HepG2 (cell line): ENCODE results near the gene FGFR4. TPM values are rescaled to one million over a fixed set of nuclear protein-coding genes. Genes with fewer than 3 reads are reported as not detected.

Experiments used
- ARID4A ChIP-seq: sonication (generic); formaldehyde crosslinking; IDR thresholded peaks from 2 replicates; pipeline ENCODE4 v1.5.0; 2020; ENCODE audit warnings: mild to moderate bottlenecking, missing genetic modification reagents, borderline replicate concordance
- CREM ChIP-seq, 2 experiments: sonication (generic) in 1 of 2; formaldehyde crosslinking in 1 of 2; IDR thresholded peaks; 2 replicates each; pipeline versions ENCODE4 v1.4.0 to v1.6.1; 2016 to 2020; ENCODE audit warnings: antibody characterized with exemption in 1 of 2, mild to moderate bottlenecking in 1 of 2, missing genetic modification reagents in 1 of 2
- DRAP1 ChIP-seq: IDR thresholded peaks from 2 replicates; pipeline ENCODE4 v1.6.1; 2016; ENCODE audit warnings: missing genetic modification reagents, missing compliant biosample characterization
- ELF3 ChIP-seq: IDR thresholded peaks from 2 replicates; pipeline ENCODE4 v1.6.1; 2016; ENCODE audit warnings: missing genetic modification reagents, missing compliant biosample characterization
- HMG20A ChIP-seq: IDR thresholded peaks from 2 replicates; pipeline ENCODE4 v1.6.1; 2016; ENCODE audit warnings: borderline replicate concordance
- MAFF ChIP-seq: IDR thresholded peaks from 2 replicates; pipeline ENCODE4 v1.6.1; 2011; ENCODE audit warnings: low read depth, low read length, improper control_type of control experiment
- MYNN ChIP-seq: sonication (generic); formaldehyde crosslinking; IDR thresholded peaks from 2 replicates; pipeline ENCODE4 v1.4.0; 2020; ENCODE audit warnings: mild to moderate bottlenecking, low read depth, missing genetic modification reagents
- NR0B2 ChIP-seq: sonication (generic); formaldehyde crosslinking; IDR thresholded peaks from 2 replicates; pipeline ENCODE4 v1.4.0; 2020; ENCODE audit warnings: mild to moderate bottlenecking, missing genetic modification reagents
- SAP130 ChIP-seq: IDR thresholded peaks from 2 replicates; pipeline ENCODE4 v1.6.1; 2016; ENCODE audit warnings: low read depth
- SOX5 ChIP-seq: IDR thresholded peaks from 2 replicates; pipeline ENCODE4 v1.6.1; 2016; ENCODE audit warnings: borderline replicate concordance
- TFDP2 ChIP-seq: sonication (generic); formaldehyde crosslinking; IDR thresholded peaks from 2 replicates; pipeline ENCODE4 v1.4.0; 2020; ENCODE audit warnings: missing genetic modification reagents
- THAP9 ChIP-seq: sonication (generic); formaldehyde crosslinking; IDR thresholded peaks from 2 replicates; pipeline ENCODE4; 2020; ENCODE audit warnings: missing genetic modification reagents, mild to moderate bottlenecking, borderline replicate concordance
- ZBTB20 ChIP-seq: sonication (generic); formaldehyde crosslinking; IDR thresholded peaks from 2 replicates; pipeline ENCODE4 v1.8.1; 2023; ENCODE audit warnings: missing genetic modification reagents, low read depth, mild to moderate bottlenecking, borderline replicate concordance
- ZMYM3 ChIP-seq: sonication (generic); formaldehyde crosslinking; IDR thresholded peaks from 2 replicates; pipeline ENCODE4 v1.5.1; 2020; ENCODE audit warnings: mild to moderate bottlenecking, missing genetic modification reagents
- ZMYM4 ChIP-seq: sonication (generic); formaldehyde crosslinking; IDR thresholded peaks from 2 replicates; pipeline ENCODE4 v1.8.1; 2023; ENCODE audit warnings: mild to moderate bottlenecking, missing genetic modification reagents
- ZSCAN21 ChIP-seq: sonication (generic); formaldehyde crosslinking; IDR thresholded peaks from 2 replicates; pipeline ENCODE4 v1.8.0; 2022; ENCODE audit warnings: mild to moderate bottlenecking, missing genetic modification reagents, moderate library complexity, borderline replicate concordance
- polyA plus RNA-seq, 8 experiments: library from polyadenylated mRNA; depleted of rRNA in 3 of 8; stranded (reverse) in 7 of 8; unstranded in 1 of 8; fragments of >200 nt; fragmentation: Illumina TruSeq in 4 of 8; extraction: Trizol in 4 of 8; gene quantifications; 2 replicates each; pipeline versions ENCODE4 v1.2.1 to v1.2.3, GENCODE V29; 2011 to 2016; ENCODE audit warnings: low read depth in 4 of 8, missing spikeins in 1 of 8, mixed read lengths in 1 of 8; ENCODE audit not compliant: insufficient read depth in 1 of 8
- total RNA-seq, 5 experiments: library from RNA; depleted of rRNA; stranded (reverse); fragments of >200 nt; fragmentation: Illumina TruSeq; extraction: Trizol; gene quantifications; 2 replicates each; pipeline ENCODE4 v1.2.3, GENCODE V29; 2016; ENCODE audit warnings: low read depth in 1 of 5

Gene FGFR4
- total and polyA plus RNA-seq, 2 of the 13 experiments (the other 11 are each of a cell fraction or from before 2014, with no cell fraction given), result 129 to 219 TPM

- TF ChIP-seq NR0B2 (CRISPR knock-in tag), result peak; percentile 75; the same call in 1 of the 2 replicates
- peak; percentile 17; the same call in 1 of the 2 replicates for TF ChIP-seq THAP9
- TF ChIP-seq ZSCAN21 (CRISPR knock-in tag), result 0 out of 2 replicates have a peak, but pooled peaks have one; percentile 62
- TF ChIP-seq DRAP1 (CRISPR knock-in tag), result peak; percentile 17; the same call in 1 of the 2 replicates
- 0 out of 2 replicates have a peak, but pooled peaks have one; percentile 18 for TF ChIP-seq TFDP2 (CRISPR knock-in tag)
- TF ChIP-seq ZMYM3 (CRISPR knock-in tag), result 0 out of 2 replicates have a peak, but pooled peaks have one; percentile 4
- TF ChIP-seq MAFF, result 0 out of 2 replicates have a peak, but pooled peaks have one; percentile 15
- TF ChIP-seq MYNN (CRISPR knock-in tag), result no peak
- peak; percentile 51; the same call in 1 of the 2 replicates for TF ChIP-seq SOX5
- peak; percentile 57 for TF ChIP-seq HMG20A (CRISPR knock-in tag)
- 0 out of 2 replicates have a peak, but pooled peaks have one; percentile 35 for TF ChIP-seq ELF3 (CRISPR knock-in tag)
- peak; percentile 50; the same call in 1 of the 2 replicates for TF ChIP-seq ZMYM4 (CRISPR knock-in tag)
- TF ChIP-seq ZBTB20 (CRISPR knock-in tag), result no peak
- 0 out of 2 replicates have a peak, but pooled peaks have one; percentile 38 for TF ChIP-seq CREM (IDR thresholded peaks at IDR 0.05)
- TF ChIP-seq CREM (CRISPR knock-in tag; IDR thresholded peaks at IDR 0.05), result no peak
- peak; percentile 87 for TF ChIP-seq ARID4A
- peak; percentile 83 for TF ChIP-seq SAP130 (CRISPR knock-in tag)
These were observed 7.7 kb downstream of the FGFR4 start (continued) for GRCh38 chr5:177094224-177095087.
